Ovary (tissue), 9 donors: ENCODE data around the gene ID2. TPM values are rescaled to one million over a fixed set of nuclear protein-coding genes. Genes with fewer than 3 reads are reported as not detected.
"Not testable (repeated sequence)": the region's sequence is repeated elsewhere in the genome, so short reads cannot be mapped to it uniquely, and the experiment has no call there.

Source experiments
- DNase-seq, 5 donors: peaks; one replicate each; pipeline ENCODE4 v3.0.0-alpha.2; 2019 to 2020
- H3K27ac ChIP-seq, 2 donors: fragments of 200-600 bp; one replicate each; pipeline versions ENCODE4 v1.5.1 to v1.8.0; 2019 to 2022
- H3K27me3 ChIP-seq: fragments of 200-600 bp; one replicate; pipeline ENCODE4 v1.8.0; 2022
- H3K36me3 ChIP-seq: fragments of 200-600 bp; sonication (generic); one replicate; pipeline ENCODE4 v1.5.1; 2019
- H3K4me1 ChIP-seq: one replicate; pipeline ENCODE4 v1.8.1; 2013; ENCODE audit warnings: mild to moderate bottlenecking, moderate library complexity; ENCODE audit not compliant: insufficient read depth
- H3K4me3 ChIP-seq: fragments of 200-600 bp; sonication (generic); one replicate; pipeline ENCODE4 v1.5.1; 2017
- H3K9me3 ChIP-seq, 2 donors: fragments of 200-600 bp in 1 of 2; sonication (generic) in 1 of 2; one replicate each; pipeline versions ENCODE4 v1.5.1 to v1.8.1; 2013 to 2019; ENCODE audit warnings: mild to moderate bottlenecking in 1 of 2, moderate library complexity in 1 of 2
- EP300 ChIP-seq: sonication (generic); formaldehyde crosslinking; IDR thresholded peaks from one replicate; pipeline ENCODE4 v1.6.1; 2017; ENCODE audit warnings: antibody characterized with exemption
- POLR2A ChIP-seq: fragments of 450-650 bp; IDR thresholded peaks from one replicate; pipeline ENCODE4 v1.6.1; 2017; ENCODE audit warnings: antibody characterized with exemption, mild to moderate bottlenecking, moderate library complexity
- WGBS, 3 donors: extraction: QIAGEN DNeasy Blood & Tissue Kit in 1 of 3; methylation state at CpG; one replicate each; pipeline versions ENCODE4 v1.1.5 to v1.1.7; 2013 to 2017; 5-methylcytosine and 5-hydroxymethylcytosine counted together
- intact Hi-C, 4 donors: fragments of 100-400 bp; cut with DNase I; formaldehyde crosslinking; loops; one replicate each; pipeline versions ENCODE4 v1.11.0 to v1.15.1; 2022 to 2023
- polyA plus RNA-seq, 2 donors: library from polyadenylated mRNA; stranded (reverse); fragments of 200-250 nt in 1 of 2; fragments of 350-450 nt in 1 of 2; fragmentation: Illumina TruSeq in 1 of 2; extraction: RNeasy Lipid Tissue Mini Kit (QIAGEN cat#74804) in 1 of 2; gene quantifications; one replicate each; pipeline ENCODE4 v1.2.3, GENCODE V29; 2013 to 2014
- total RNA-seq, 7 donors: library from RNA; depleted of rRNA in 2 of 7; stranded (reverse); fragments of >200 nt in 2 of 7; fragmentation: NEBNext Ultra II Directional in 3 of 7; extraction: Animal tissue kit (Norgen Biotek cat#: 25700) in 3 of 7; gene quantifications; one replicate each; pipeline versions ENCODE4 v1.1.0 to v1.2.4, GENCODE V29; 2016 to 2023
- TF ChIP-seq, protein P1 (sequence below), 3 donors: fragments of 450-650 bp in 2 of 3; fragments of 200-600 bp in 1 of 3; IDR thresholded peaks; one replicate each; pipeline versions ENCODE4 v1.5.1 to v1.8.0; 2016 to 2022; ENCODE audit warnings: antibody characterized with exemption in 3 of 3, mild to moderate bottlenecking in 1 of 3
- donor health status: DM: no; HTN: no; CAD: no; lungs with moderate emphysema.
- donor health status: DM: no; HTN: no; CAD: no.
- donor health status: Bipolar disorder and iron deficiency.
- donor health status: DM: yes; HTN: yes; CAD: no.
- donor health status: DM: no; HTN: no; CAD: no.
- donor health status: DM: yes; HTN: yes; CAD: no.

Gene ID2
- total and polyA plus RNA-seq, 9 donors: 68.5 to 897 (median 168) TPM

DNA sequence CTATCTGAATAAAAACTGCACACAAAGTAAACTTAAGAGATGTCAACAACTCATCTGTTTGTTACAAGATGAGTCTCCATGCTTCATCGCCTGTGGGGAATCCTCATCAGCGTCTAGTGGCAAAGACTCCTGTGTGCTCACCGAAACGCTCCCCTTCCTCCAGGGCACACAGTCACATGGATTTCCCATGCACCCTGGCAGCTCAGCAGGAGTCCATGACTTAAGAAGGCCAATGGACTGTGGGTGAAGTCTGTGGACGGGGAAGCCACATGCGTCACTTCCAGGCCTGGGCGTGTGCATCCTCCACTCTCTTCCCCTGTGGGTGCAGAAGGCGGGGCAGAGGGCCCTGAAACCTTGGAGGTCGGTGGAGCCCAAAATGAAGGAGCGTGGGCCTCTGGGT lies 41.1 kb downstream of the ID2 start:
- intact Hi-C loops: no loop called here
- WGBS, 3 donors: 89 to 91% (median 89%) methylated on average over 10 of the region's 10 CpGs
- H3K36me3 ChIP-seq: no peaks in the 10 kb centered on the region
- TF ChIP-seq EP300 (no peak), POLR2A (no peak)
- TF ChIP-seq, protein P1, sequence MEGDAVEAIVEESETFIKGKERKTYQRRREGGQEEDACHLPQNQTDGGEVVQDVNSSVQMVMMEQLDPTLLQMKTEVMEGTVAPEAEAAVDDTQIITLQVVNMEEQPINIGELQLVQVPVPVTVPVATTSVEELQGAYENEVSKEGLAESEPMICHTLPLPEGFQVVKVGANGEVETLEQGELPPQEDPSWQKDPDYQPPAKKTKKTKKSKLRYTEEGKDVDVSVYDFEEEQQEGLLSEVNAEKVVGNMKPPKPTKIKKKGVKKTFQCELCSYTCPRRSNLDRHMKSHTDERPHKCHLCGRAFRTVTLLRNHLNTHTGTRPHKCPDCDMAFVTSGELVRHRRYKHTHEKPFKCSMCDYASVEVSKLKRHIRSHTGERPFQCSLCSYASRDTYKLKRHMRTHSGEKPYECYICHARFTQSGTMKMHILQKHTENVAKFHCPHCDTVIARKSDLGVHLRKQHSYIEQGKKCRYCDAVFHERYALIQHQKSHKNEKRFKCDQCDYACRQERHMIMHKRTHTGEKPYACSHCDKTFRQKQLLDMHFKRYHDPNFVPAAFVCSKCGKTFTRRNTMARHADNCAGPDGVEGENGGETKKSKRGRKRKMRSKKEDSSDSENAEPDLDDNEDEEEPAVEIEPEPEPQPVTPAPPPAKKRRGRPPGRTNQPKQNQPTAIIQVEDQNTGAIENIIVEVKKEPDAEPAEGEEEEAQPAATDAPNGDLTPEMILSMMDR (IDR thresholded peaks at IDR 0.05): no peak
- no peaks in the 10 kb centered on the region for H3K27me3 ChIP-seq
- no peaks in the 10 kb centered on the region for H3K4me1 ChIP-seq
- H3K4me3 ChIP-seq: no peak overlapping the region
- H3K27ac ChIP-seq: no peak overlapping the region
- H3K9me3 ChIP-seq: no peaks in the 10 kb centered on the region
- DNase-seq: no peak

DNA sequence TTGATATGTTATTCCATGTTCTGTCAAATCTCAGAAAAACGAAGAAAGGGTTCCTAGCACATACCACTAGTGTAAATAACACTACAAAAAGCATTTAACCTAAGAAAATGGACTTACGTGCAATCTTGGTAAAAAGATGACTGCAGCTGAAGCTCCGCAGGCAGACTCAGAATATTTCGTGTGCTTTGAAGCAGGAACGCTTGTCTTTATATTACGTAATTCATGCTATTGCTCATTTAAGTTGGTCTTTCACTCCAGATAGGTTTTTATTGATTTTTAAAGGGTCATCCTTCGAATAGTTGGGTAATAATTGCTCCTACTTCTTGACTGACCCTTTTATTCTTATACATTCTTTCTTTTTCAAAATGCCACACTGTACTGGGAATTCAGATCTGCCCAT lies 44.0 kb downstream of the ID2 start:
- DNase-seq: no peak
- Histone ChIP-seq H3K4me3 (no peak overlapping the region), H3K27ac (no peak overlapping the region), H3K27me3 (no peaks in the 10 kb centered on the region), H3K4me1 (no peaks in the 10 kb centered on the region), H3K9me3 (no peaks in the 10 kb centered on the region), H3K36me3 (no peaks in the 10 kb centered on the region)
- TF ChIP-seq, protein P1 (IDR thresholded peaks at IDR 0.05): no peak
- no peak for TF ChIP-seq POLR2A
- no peak for TF ChIP-seq EP300
- 88% methylated on average over 7 of the region's 7 CpGs for WGBS, 3 donors
- intact Hi-C loops: no loop called here

DNA sequence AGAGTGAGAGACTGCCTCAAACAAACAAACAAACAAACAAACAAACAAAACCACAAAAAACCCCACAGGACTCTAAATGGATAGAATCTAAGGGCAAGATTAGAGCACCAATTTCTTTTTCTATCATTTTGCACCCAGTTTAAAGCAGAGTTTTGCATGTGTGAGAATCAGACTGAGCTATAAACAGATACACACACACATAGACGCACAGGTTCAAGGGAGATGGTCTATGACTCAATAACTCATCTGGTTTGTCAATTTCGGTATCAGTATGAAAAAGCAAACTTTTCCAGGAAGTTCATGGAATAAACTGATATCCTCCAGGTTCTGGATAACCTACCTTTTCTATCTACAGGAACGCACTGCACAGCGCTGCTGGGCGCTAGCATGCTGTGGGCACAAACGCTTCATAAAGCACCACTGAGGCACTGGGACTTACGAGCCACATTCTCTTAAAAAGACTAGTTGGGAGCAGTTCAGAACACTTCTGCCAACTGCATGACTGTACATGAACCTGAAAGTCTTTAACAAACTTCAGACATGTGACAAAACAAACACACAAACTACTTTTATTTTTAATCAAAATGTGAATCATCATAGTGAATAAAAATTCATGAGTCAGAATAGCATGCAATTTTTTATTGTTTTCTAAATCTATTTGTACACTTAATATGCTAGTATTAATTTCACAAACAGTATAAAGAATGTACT lies 46.6 kb downstream of the ID2 start:
- 95 to 96% (median 95%) methylated on average over 7 of the region's 7 CpGs for WGBS, 3 donors
- H3K27me3 ChIP-seq: no peaks in the 10 kb centered on the region
- TF ChIP-seq, protein P1 (IDR thresholded peaks at IDR 0.05): no peak
- TF ChIP-seq EP300: no peak
- no peak for TF ChIP-seq POLR2A
- peaks cover 2% of the 10 kb centered on the region for H3K4me1 ChIP-seq
- intact Hi-C loops: no loop called here
- no peak overlapping the region for H3K27ac ChIP-seq
- no peak for DNase-seq
- no peaks in the 10 kb centered on the region for H3K9me3 ChIP-seq
- no peaks in the 10 kb centered on the region for H3K36me3 ChIP-seq
- no peak overlapping the region for H3K4me3 ChIP-seq

DNA sequence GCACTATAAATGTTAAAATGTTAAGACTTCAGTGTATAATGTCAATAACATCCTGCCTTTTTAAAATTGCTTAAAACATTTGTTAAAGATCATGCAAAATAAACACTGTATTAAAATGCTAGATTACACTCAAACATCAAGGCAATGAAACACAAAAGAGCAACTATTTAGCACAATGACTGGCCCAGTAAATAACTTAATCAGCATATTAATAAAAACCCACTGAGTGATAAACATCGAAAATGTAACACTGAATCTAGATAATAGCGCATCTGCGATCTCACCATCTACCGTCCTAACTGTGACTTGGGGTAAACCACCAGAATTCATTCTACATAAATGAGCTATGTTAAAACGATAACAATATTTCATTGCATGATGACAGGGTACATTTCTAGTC lies 47.2 kb downstream of the ID2 start:
- H3K27ac ChIP-seq, H3K36me3 ChIP-seq, H3K4me1 ChIP-seq, intact Hi-C loops, H3K9me3 ChIP-seq, H3K27me3 ChIP-seq, H3K4me3 ChIP-seq, DNase-seq: not testable (repeated sequence)
- WGBS, 3 donors: 93 to 96% (median 95%) methylated on average over 5 of the region's 5 CpGs

DNA sequence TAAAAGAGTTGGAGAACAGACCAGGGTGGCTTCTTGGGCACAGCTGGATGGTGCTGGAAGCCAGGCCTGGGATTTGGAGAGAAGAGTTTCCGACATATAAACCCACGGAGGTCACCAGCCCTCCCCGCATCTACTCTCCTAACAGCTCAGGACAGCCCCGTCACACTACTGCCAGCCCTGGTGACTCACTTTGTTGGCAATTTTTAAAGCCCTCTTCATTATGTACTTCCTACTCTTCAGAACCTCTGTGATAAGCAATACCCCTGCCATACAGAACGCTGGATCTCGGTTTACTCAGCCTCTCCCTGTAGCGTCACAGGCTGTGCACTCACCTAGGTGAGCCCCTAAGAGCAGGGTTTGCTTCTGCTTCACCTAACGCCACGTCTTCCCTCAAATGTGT lies 48.1 kb downstream of the ID2 start:
- no peaks in the 10 kb centered on the region for H3K36me3 ChIP-seq
- peaks cover 2% of the 10 kb centered on the region for H3K4me1 ChIP-seq
- no peak overlapping the region for H3K27ac ChIP-seq
- no peak for DNase-seq
- H3K27me3 ChIP-seq: no peaks in the 10 kb centered on the region
- H3K9me3 ChIP-seq: no peaks in the 10 kb centered on the region
- no peak overlapping the region for H3K4me3 ChIP-seq
- 85 to 92% (median 91%) methylated on average over 9 of the region's 9 CpGs for WGBS, 3 donors
- intact Hi-C loops: no loop called here
- TF ChIP-seq POLR2A (no peak), EP300 (no peak)
- TF ChIP-seq, protein P1 (IDR thresholded peaks at IDR 0.05): no peak
